Mesothelial cell of epicardium (in vitro differentiated cells): Measurements from ENCODE around the gene NAA40. TPM values are rescaled to one million over a fixed set of nuclear protein-coding genes. Genes with fewer than 3 reads are reported as not detected.
"Not testable (repeated sequence)": the region's sequence is repeated elsewhere in the genome, so short reads cannot be mapped to it uniquely, and the experiment has no call there.

Source experiments
- DNase-seq, 2 experiments: peaks; one replicate each; pipeline ENCODE4 v3.0.0; 2021; ENCODE audit warnings: low spot score in 2 of 2; ENCODE audit not compliant: unreplicated experiment in 2 of 2
- H3K27ac Mint-ChIP-seq: 2 replicates; pipeline ENCODE4 v1.8.0; 2021; ENCODE audit warnings: mixed read lengths
- H3K27me3 Mint-ChIP-seq: 2 replicates; pipeline ENCODE4 v1.8.0; 2021; ENCODE audit warnings: low read depth, mixed read lengths
- H3K36me3 Mint-ChIP-seq: 2 replicates; pipeline ENCODE4 v1.8.0; 2021; ENCODE audit warnings: mixed read lengths
- H3K4me1 Mint-ChIP-seq: 2 replicates; pipeline ENCODE4 v1.8.0; 2021; ENCODE audit warnings: mixed read lengths
- H3K4me3 Mint-ChIP-seq: 2 replicates; pipeline ENCODE4 v1.8.0; 2021; ENCODE audit warnings: mild to moderate bottlenecking, moderate library complexity, mixed read lengths
- H3K9me3 Mint-ChIP-seq: 2 replicates; pipeline ENCODE4 v1.8.0; 2021; ENCODE audit warnings: mixed read lengths
- CTCF ChIP-seq: fragments of 200-600 bp; sonication (generic); IDR thresholded peaks from one replicate; pipeline ENCODE4 v1.5.0; 2021; ENCODE audit warnings: antibody characterized with exemption; ENCODE audit not compliant: unreplicated experiment
- total RNA-seq: library from RNA; stranded (reverse); gene quantifications from 3 replicates; pipeline ENCODE4 v1.2.1, GENCODE V29; 2021

NAA40 gene
- total RNA-seq, 1 donor from 2014 or later, result 50.7 TPM

DNA sequence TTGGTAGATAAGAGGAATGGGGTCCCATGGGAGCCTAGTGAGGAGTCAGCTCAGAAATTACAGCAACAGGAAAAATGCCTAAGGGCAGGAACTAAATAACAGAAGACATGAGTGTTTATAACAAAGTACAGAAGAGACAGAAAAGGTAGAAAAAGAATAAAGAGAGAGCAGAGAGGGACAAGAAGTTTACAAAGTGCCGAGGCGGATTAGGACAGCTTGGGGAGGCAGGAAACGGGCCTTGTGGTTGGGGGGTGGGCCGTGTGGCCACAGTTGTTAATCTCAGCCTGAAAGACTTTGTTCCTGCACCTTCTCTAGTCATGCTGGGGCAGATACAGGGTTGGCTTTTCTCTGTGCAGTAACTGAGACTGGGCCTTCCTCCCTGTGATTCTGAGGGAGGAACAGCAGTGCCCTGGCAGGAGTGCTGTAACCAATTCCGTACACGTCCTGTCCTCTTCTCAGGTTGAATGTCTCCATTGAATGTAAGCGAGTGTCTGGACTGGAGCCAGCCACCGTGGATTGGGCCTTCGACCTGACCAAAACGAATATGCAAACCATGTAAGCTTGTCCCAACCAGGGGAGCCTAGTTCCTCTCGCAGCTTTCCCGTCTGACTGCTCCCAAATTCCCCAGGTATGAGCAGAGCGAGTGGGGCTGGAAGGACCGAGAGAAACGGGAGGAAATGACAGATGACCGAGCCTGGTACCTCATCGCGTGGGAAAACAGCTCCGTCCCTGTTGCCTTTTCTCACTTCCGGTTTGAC is 13.2 kb downstream of the NAA40 start:
- TF ChIP-seq CTCF, result no peak
- Mint-ChIP-seq H3K27ac (peak overlapping the region; percentile 22), H3K9me3 (no peaks in the 10 kb centered on the region), H3K4me1 (no peaks in the 10 kb centered on the region), H3K4me3 (no peak overlapping the region), H3K27me3 (no peaks in the 10 kb centered on the region), H3K36me3 (peaks cover 23% of the 10 kb centered on the region)
- DNase-seq, result no peak

DNA sequence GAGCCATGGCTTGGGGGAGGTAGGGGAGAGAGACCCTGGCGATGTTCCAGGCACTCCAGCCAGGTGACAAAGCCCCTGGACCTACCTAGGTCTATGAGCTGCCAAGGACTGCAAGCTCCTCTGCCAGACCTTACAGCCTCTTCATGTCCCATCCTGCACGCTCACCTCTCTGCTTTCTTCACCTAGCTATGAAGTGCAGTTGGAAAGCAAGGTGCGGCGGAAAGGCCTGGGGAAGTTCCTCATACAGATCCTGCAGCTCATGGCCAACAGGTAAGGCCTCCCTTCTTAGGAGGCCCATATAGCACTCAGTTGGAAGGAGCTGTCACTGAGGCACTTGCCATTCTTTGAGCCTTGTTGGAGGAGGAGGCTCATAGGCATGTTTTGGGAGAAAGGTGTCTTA is 13.8 kb downstream of the NAA40 start:
- TF ChIP-seq CTCF, result no peak
- no peak for DNase-seq
- H3K36me3 Mint-ChIP-seq, result peaks cover 22% of the 10 kb centered on the region
- no peak overlapping the region for H3K27ac Mint-ChIP-seq
- H3K4me3 Mint-ChIP-seq, result no peak overlapping the region
- no peaks in the 10 kb centered on the region for H3K4me1 Mint-ChIP-seq
- no peaks in the 10 kb centered on the region for H3K27me3 Mint-ChIP-seq
- H3K9me3 Mint-ChIP-seq, result no peaks in the 10 kb centered on the region

DNA sequence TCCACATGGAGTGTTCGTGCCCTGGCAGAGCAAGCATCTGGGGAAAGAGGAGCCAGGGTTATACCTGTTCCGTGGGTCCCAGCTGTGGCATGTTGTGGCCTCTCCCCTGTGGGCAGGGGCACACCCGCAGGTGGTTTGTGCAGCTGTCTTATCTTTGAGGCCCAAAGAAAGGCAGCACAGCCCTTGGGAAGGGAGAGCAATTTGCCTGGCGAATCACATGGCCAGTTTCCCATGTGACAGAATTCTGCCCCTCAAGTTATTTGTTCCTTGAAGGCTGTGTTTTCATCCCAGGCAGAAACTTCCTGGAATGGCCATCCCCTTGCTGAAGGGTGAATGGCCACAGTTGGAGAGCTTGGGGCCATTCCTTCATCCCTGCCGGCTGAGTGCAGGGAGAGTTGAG is 19.2 kb downstream of the NAA40 start:
- no peak for DNase-seq
- no peaks in the 10 kb centered on the region for H3K9me3 Mint-ChIP-seq

DNA sequence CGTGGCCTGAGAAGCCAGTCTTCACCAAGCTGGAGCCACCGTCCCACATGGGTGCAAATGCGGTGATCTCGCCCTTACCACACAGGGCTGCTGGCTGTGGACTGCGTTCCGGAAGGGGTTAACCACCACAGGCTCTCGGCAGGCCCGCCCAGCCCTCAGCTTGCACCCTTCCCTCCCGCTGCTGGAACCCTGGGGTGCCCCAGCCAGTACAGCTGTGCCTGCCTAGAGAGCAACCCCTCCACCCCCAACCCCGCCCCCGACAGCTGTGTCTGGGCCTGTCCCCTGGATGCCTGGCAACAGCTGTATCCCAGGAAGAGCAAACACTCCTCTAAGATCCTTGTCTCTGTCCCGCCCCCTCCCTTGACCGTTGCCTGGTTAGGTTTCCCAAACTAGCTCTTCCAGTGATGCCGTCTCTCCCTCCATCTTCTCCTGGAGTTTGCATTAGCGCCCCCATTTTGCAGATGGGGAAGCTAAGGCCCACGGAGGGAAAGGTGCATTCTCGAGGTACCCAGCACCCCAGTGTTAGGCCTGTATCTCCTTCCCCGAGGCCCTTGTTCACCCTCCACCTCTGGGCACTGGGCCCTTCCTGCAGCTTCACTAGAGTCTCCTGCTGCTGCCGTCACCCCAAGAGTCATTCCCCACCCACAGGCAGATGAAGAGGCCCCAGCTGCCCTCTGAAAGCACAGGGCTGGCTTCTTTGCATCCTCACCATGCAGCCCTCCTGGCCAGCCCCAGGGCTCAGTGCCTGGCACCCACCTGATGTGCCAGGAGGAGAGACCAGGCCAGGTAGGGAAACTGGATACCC is 23.0 kb downstream of the NAA40 start:
- H3K4me1 Mint-ChIP-seq, result peaks cover 5% of the 10 kb centered on the region
- no peak overlapping the region for H3K27ac Mint-ChIP-seq
- no peak for TF ChIP-seq CTCF
- H3K27me3 Mint-ChIP-seq, result no peaks in the 10 kb centered on the region
- H3K36me3 Mint-ChIP-seq, result no peaks in the 10 kb centered on the region
- no peaks in the 10 kb centered on the region for H3K9me3 Mint-ChIP-seq
- no peak for DNase-seq
- no peak overlapping the region for H3K4me3 Mint-ChIP-seq

More for the DNA sequence above, 19.2 kb downstream of the NAA40 start:
- Mint-ChIP-seq H3K4me3 (no peak overlapping the region), H3K27ac (no peak overlapping the region), H3K4me1 (peaks cover 5% of the 10 kb centered on the region), H3K36me3 (peaks cover 11% of the 10 kb centered on the region), H3K27me3 (no peaks in the 10 kb centered on the region)
- TF ChIP-seq CTCF, result no peak

GRCh38 chr11:63963895-63964294 is 25.1 kb downstream of the NAA40 start:
- not testable (repeated sequence) for H3K27ac Mint-ChIP-seq, H3K9me3 Mint-ChIP-seq, H3K4me1 Mint-ChIP-seq, DNase-seq, H3K36me3 Mint-ChIP-seq, H3K27me3 Mint-ChIP-seq, H3K4me3 Mint-ChIP-seq

DNA sequence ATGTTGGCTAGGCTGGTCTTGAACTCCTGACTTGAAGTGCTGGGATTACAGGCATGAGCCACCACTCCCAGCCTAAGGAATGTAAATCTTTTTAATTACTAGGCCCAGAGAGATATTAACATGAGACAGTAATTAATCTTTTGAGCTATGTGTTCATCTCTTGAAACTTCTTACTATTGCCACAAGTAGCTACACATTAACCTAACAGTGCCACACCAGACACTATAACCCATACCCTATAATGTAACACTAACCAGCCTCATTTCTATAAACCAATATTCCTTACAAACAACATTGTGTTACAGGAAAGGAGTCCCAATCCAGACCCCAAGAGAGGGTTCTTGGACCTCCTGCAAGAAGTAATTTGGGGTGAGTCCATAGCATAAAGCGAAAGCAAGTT is 27.6 kb downstream of the NAA40 start:
- peaks cover 5% of the 10 kb centered on the region for H3K4me1 Mint-ChIP-seq
- TF ChIP-seq CTCF, result no peak
- peaks cover 7% of the 10 kb centered on the region for H3K27me3 Mint-ChIP-seq
- no peaks in the 10 kb centered on the region for H3K9me3 Mint-ChIP-seq
- H3K36me3 Mint-ChIP-seq, result no peaks in the 10 kb centered on the region
- DNase-seq, result no peak
- H3K4me3 Mint-ChIP-seq, result no peak overlapping the region
- H3K27ac Mint-ChIP-seq, result no peak overlapping the region
